Fibroblast of lung (primary cell): ENCODE data around the gene ZBP1. TPM values are rescaled to one million over a fixed set of nuclear protein-coding genes. Genes with fewer than 3 reads are reported as not detected.

Experiments
- DNase-seq, 2 donors: peaks; one replicate each; pipeline versions ENCODE4 v3.0.0 to v3.0.0-alpha.2; 2010; ENCODE audit warnings: low read depth in 2 of 2
- H2AFZ ChIP-seq: 2 replicates; pipeline ENCODE4 v1.5.1; 2012; ENCODE audit warnings: low read length, control low read depth, inconsistent platforms
- H3K27ac ChIP-seq: 2 replicates; pipeline ENCODE4 v1.5.1; 2011; ENCODE audit warnings: low read length, control low read depth; ENCODE audit not compliant: insufficient read depth
- H3K27me3 ChIP-seq: 2 replicates; pipeline ENCODE4 v1.5.1; 2011; ENCODE audit warnings: mild to moderate bottlenecking, low read length; ENCODE audit not compliant: control insufficient read depth, insufficient read depth
- H3K36me3 ChIP-seq: 2 replicates; pipeline ENCODE4 v1.5.1; 2011; ENCODE audit warnings: low read length; ENCODE audit not compliant: control insufficient read depth, insufficient read depth
- H3K4me1 ChIP-seq: 2 replicates; pipeline ENCODE4 v1.5.1; 2011; ENCODE audit warnings: low read length; ENCODE audit not compliant: control insufficient read depth, insufficient read depth; ENCODE audit errors: extremely low read depth
- H3K4me2 ChIP-seq: 2 replicates; pipeline ENCODE4 v1.5.1; 2011; ENCODE audit warnings: low read length, control low read depth; ENCODE audit not compliant: insufficient read depth; ENCODE audit errors: extremely low read depth
- H3K4me3 ChIP-seq, 4 experiments: fragments of 200-600 bp in 1 of 4; sonication (generic) in 1 of 4; replicated peaks in 1 of 4; 2 replicates each; pipeline ENCODE4 v1.5.1; 2011 to 2016; ENCODE audit warnings: low read length in 4 of 4, low read depth in 3 of 4, mild to moderate bottlenecking in 3 of 4, control low read depth in 2 of 4, inconsistent platforms in 1 of 4, mixed read lengths in 1 of 4; ENCODE audit not compliant: insufficient read depth in 1 of 4; ENCODE audit errors: control extremely low read depth in 1 of 4
- H3K79me2 ChIP-seq: 2 replicates; pipeline ENCODE4 v1.5.1; 2012; ENCODE audit warnings: mild to moderate bottlenecking, low read length, inconsistent platforms; ENCODE audit not compliant: control insufficient read depth, insufficient read depth
- H3K9ac ChIP-seq: 2 replicates; pipeline ENCODE4 v1.5.1; 2011; ENCODE audit warnings: mild to moderate bottlenecking, low read length, control low read depth; ENCODE audit not compliant: insufficient read depth
- H3K9me3 ChIP-seq: 2 replicates; pipeline ENCODE4 v1.5.1; 2012; ENCODE audit warnings: low read depth, low read length; ENCODE audit not compliant: control insufficient read depth, insufficient read depth
- H4K20me1 ChIP-seq: 2 replicates; pipeline ENCODE4 v1.5.1; 2011; ENCODE audit warnings: low read length; ENCODE audit not compliant: control insufficient read depth, insufficient read depth; ENCODE audit errors: extremely low read depth
- CTCF ChIP-seq, 2 donors: IDR thresholded peaks in 1 of 2; conservative IDR thresholded peaks in 1 of 2; 1 replicate in 1 of 2; 2 replicates in 1 of 2; pipeline ENCODE4 v1.5.1; 2011 to 2012; ENCODE audit warnings: low read length in 2 of 2, control low read depth in 1 of 2, inconsistent platforms in 1 of 2, low read depth in 1 of 2, mild to moderate bottlenecking in 1 of 2
- EZH2 ChIP-seq: IDR thresholded peaks from 2 replicates; pipeline ENCODE4 v1.5.1; 2012; ENCODE audit warnings: low read length, control low read depth, mild to moderate bottlenecking; ENCODE audit errors: missing control alignments
- polyA plus RNA-seq, 2 donors: library from polyadenylated mRNA; depleted of rRNA in 1 of 2; stranded (reverse) in 1 of 2; unstranded in 1 of 2; fragments of >200 nt; gene quantifications; 2 replicates each; pipeline ENCODE4 v1.2.1, GENCODE V29; 2011 to 2012; ENCODE audit warnings: missing spikeins in 1 of 2
- total RNA-seq: library from RNA; depleted of rRNA; stranded (reverse); fragments of >200 nt; gene quantifications from 2 replicates; pipeline ENCODE4 v1.2.1, GENCODE V29; 2014

ZBP1 gene
- total and polyA plus RNA-seq, 2 donors (not counting 1 experiment from before 2014, with no cell fraction given): not detected

- Histone ChIP-seq H3K4me2 (no peak overlapping the region), H3K36me3 (no peaks in the 10 kb centered on the region), H2AFZ (no peak overlapping the region), H3K9me3 (no peaks in the 10 kb centered on the region), H3K4me1 (no peaks in the 10 kb centered on the region), H3K4me3 (no peak overlapping the region), H3K27ac (no peak overlapping the region), H4K20me1 (no peaks in the 10 kb centered on the region), H3K9ac (no peak overlapping the region), H3K27me3 (no peaks in the 10 kb centered on the region), H3K79me2 (no peaks in the 10 kb centered on the region)
- TF ChIP-seq CTCF (conservative IDR thresholded peaks at IDR 0.05 in 1 of 2, IDR thresholded peaks at IDR 0.05 in 1 of 2; ENCODE audit: low read depth in 1 of 2, low read length in 2 of 2) (no peak), EZH2 (no peak)
- no peak for DNase-seq
Observed at GRCh38 chr20:57573894-57574293, 46.3 kb downstream of the ZBP1 start.

- no peak overlapping the region for H3K27ac ChIP-seq
- no peaks in the 10 kb centered on the region for H3K27me3 ChIP-seq
- no peaks in the 10 kb centered on the region for H3K9me3 ChIP-seq
Observed at GRCh38 chr20:57573242-57573641, 47.0 kb downstream of the ZBP1 start.

GRCh38 chr20:57571782-57572416 lies 48.3 kb downstream of the ZBP1 start:
- TF ChIP-seq CTCF (conservative IDR thresholded peaks at IDR 0.05 in 1 of 2, IDR thresholded peaks at IDR 0.05 in 1 of 2; ENCODE audit: low read depth in 1 of 2, low read length in 2 of 2): no peak
- no peak for TF ChIP-seq EZH2
- Histone ChIP-seq H3K4me1 (no peaks in the 10 kb centered on the region), H3K9ac (no peak overlapping the region), H3K4me2 (no peak overlapping the region), H3K9me3 (no peaks in the 10 kb centered on the region), H3K79me2 (no peaks in the 10 kb centered on the region), H3K27ac (no peak overlapping the region), H4K20me1 (no peaks in the 10 kb centered on the region), H3K27me3 (no peaks in the 10 kb centered on the region), H3K4me3 (no peak overlapping the region), H2AFZ (no peak overlapping the region), H3K36me3 (no peaks in the 10 kb centered on the region)
- DNase-seq: no peak

More at GRCh38 chr20:57573242-57573641, 47.0 kb downstream of the ZBP1 start:
- H3K9ac ChIP-seq: no peak overlapping the region
- no peaks in the 10 kb centered on the region for H3K4me1 ChIP-seq
- no peaks in the 10 kb centered on the region for H3K36me3 ChIP-seq
- no peak overlapping the region for H3K4me3 ChIP-seq
- TF ChIP-seq CTCF (conservative IDR thresholded peaks at IDR 0.05 in 1 of 2, IDR thresholded peaks at IDR 0.05 in 1 of 2; ENCODE audit: low read depth in 1 of 2, low read length in 2 of 2) (no peak), EZH2 (no peak)
- H3K79me2 ChIP-seq: no peaks in the 10 kb centered on the region
- H4K20me1 ChIP-seq: no peaks in the 10 kb centered on the region
- no peak overlapping the region for H3K4me2 ChIP-seq
- no peak overlapping the region for H2AFZ ChIP-seq
- DNase-seq: no peak
